HG03139 (cell line): ENCODE results near the gene NKAIN2.
"Not testable (repeated sequence)": the region's sequence is repeated elsewhere in the genome, so short reads cannot be mapped to it uniquely, and the experiment has no call there.

Experiments
- ATAC-seq: cut with Tn5 transposase; IDR thresholded peaks from one replicate; pipeline ENCODE4 v1.9.1; 2021; ENCODE audit not compliant: unreplicated experiment

The NKAIN2 gene

DNA sequence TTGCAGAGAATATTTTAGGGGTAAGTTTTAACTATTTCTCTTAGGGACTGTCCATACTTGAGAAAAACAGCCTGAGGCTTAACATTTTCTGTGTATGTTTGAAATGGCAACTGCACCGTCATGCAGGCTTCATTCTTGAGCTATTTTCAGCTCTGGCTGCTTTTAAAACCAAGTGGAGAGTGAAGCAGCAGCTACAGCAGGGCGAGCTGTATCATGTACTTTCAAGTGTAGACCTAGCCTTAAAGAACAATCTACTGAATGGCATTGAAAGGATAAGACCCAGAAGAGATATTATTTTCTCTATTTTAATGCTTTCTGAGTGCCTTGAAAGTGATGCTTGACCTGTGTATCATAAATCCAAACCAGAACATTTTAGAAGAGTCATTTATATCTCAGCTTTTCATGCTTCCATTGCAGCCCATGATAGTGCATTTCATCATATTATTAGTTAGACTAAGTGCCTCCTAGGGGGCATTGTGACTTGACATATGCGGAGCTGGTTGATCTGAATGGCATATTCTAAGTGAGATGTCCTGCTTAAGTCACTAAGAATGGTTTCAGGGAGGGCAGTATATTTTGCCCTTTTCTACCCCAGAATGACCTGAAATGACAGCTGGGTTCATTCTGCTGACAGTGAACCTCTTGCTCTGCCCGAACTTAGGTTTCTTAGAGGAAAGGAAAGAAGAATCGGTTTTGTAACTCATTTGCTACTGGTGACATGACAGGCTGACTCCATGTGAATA is 85.3 kb downstream of the NKAIN2 start:
- no peak for ATAC-seq

DNA sequence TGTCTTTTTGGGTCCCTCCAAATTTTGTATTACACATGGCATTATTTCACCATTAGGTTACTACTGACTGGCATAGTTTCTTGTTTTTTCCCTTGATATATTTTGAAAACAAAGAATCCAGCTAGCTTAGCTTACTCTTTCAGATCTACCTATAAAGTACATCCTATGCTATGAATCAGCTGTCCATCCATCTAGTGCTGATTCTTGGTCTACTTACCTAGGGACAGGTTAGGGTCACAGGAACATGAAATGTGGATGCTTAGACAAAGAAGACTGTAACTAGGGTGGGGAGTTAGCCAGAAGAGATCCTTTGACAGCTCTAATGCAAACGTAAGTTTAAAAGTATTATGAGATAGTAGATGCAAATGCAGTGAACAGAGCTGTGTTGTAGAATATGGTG is 91.7 kb downstream of the NKAIN2 start:
- ATAC-seq = no peak

DNA sequence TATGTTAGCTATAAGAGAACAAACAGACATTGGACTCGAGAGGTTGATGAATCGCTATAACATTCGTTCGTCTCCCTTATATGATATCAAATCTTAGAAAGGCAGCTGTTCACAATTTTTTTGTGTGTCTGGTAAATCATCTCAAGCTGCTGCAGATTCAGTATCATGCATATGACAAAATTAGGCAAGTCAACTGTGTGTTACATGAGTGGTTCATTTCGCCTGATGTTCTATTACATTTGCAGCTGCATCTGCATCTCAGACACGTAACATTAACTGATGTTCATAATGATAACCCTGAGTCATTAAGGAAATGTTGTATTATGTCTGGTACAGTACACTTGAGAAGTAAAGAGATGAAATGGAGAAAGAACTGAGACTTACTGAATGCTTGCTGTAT is 92.1 kb downstream of the NKAIN2 start:
- ATAC-seq = no peak

DNA sequence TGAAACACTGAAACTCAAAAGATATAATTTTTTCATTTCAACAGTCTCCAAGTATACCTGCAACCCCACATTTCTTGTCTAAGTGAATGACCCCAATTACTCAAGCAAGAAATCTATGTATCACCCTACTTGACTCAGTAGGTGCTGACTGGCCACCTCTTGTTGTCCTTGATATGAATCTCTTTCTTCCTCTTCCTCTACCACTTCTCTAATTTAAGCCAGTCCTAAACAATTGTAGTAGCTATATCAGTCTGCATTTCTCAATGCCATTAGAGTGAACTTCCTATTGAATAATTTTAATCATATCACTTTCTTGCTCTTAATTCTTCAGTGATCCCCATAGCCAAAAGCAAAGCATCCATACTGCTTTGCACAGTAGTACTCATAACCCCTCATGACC is 93.2 kb downstream of the NKAIN2 start:
- ATAC-seq = no peak

DNA sequence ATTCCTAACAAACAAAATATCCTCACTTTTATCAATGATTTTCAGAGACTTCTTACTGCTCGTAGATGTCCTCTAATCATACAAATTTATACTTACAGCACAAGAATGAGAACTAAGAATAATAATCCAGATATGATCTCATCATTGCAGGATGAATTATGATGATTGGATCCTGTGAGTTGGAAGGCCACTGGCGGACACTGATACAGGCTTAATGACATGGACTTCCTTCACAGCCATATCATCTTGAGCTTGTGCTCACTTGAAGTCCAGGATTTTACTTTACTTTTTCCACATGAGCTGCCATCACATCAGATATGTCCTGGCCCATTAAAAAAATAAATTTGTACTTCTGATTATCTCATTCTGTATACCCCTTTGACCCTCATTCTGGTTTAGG is 94.3 kb downstream of the NKAIN2 start:
- no peak for ATAC-seq

DNA sequence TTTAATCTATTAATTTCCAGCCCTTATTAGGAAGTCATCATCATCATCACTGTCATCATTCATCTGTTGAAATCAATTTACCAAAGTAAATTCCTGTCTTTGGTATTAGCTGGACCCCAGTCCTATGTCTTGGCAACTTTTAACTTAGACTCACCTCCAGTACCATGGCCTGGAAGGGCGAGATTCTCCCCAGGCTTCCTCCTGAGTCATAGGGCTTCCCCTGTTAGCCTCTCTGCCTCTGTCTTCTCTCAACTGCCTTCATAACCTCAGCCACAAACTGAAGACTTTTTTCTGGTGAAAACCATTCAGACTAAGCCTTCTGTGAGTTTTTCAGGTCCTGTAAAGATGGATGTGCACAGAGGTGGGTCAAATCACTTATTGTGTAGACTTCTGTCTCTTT is 95.0 kb downstream of the NKAIN2 start:
- no peak for ATAC-seq

DNA sequence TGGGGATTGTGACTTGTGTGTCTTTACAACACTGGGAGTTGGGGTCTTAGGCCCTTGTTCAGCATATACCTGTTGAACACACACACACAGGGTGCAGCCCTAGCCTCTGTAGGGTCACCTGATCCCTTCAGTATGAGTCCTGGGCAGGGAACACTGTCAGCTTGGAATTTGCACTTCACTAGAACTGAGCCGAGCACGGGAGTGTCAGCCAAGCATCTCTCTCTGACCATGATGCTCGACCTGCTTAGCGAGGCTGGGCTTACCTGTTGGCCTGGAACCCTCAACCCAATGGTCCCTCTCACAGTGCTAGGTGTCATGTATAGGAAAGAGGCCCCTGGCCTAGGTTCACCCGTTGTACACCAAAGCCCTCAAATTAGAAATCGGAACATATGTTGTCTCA is 96.1 kb downstream of the NKAIN2 start:
- no peak for ATAC-seq

DNA sequence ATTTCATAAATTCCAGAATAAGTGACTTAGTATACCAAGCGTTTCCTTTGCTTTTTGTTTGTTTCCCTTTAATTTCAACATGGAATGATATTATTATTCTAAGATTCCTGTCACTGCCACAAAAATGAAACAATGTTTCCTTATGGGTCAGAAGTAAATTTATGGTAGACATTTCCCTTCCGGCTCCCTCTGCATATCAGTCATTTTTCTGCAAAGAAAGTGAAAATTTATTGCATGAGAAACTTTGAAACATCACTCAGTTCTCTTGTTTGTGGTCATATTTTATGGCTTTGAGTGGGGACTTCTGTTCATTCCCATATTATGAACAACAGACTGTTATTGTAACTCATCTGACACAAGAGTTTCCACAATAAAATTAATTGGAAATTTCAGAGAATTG is 97.8 kb downstream of the NKAIN2 start:
- ATAC-seq = no peak

DNA sequence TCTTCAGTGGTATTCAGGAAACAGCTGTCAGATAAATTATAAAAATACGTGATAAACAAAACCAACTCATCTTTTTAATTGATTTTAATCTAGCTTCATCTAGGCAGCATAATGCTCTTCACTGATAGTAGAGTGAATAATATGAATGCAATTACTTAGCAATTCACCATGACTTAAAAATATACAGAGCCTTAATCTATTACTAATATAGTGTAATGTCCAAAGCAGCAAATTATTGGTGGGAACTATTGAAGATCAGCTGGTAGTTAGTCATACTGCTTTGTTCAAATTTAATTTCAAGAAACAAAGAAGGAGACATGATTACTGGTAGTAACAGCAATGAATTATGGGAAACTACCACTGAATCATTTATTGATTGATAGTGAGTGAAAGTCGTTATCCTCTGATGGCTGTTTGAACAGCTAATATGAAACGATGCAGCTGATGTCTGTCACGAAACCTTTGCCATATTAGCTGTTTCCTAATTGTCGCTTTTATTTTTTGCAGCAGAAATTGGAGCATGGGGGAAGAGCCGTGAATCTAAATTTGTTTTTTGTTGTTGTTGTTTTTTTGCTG is 99.2 kb downstream of the NKAIN2 start:
- no peak for ATAC-seq

DNA sequence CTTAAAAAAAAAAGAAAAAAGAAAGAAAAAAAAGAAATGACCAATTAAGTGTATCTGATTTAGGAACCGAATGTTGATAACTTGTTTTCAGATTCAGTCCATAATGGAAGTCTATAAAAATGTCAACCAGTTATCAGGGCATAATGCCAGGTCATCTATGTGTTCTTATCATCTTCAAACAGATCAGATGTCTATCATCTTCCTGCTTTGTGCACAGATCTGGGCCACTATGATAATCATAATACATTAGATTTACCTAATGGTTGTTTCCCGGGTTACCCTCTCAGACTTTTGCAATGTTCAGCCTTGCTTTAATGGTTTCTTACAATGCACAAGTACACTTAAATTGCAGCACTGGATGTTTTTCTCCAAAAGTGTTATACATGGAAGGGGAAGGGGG is 100.6 kb downstream of the NKAIN2 start:
- no peak for ATAC-seq

DNA sequence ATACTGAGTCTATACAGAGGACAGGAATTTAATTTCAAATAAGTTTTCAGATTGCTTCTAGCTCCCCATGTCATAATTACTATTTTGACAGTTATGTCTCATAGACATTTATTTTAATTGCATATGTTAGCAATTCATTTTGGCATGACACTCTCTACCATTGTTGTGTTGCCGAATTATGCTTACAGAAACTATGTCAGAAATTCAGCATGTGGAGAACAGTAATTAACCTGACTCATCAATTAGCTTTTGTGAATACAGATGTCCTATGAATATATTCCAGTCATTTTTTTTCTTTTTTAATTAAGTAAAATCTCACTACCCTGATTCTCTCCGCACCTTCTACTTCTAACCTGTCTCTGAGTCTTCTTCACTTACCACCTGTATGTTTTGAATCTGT is 105.1 kb downstream of the NKAIN2 start:
- ATAC-seq = no peak

DNA sequence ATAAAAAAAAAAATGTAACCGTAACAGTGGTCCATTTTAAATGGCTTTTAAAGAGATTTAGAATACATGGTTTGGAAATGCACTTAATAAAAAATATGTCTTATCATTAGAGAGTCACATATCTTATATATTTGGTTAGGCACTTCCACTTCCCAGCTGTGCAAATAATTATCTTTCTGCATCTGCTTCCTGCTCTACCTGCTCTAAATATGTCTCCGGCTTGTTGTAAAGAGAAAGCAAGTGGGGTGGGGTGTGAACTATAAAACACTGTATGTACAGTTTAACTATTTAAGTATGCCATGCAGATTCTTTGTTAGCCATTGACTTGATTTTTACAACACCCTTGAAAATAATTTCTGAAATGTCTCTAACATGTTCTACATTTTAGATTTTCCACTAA is 106.3 kb downstream of the NKAIN2 start:
- ATAC-seq = no peak

DNA sequence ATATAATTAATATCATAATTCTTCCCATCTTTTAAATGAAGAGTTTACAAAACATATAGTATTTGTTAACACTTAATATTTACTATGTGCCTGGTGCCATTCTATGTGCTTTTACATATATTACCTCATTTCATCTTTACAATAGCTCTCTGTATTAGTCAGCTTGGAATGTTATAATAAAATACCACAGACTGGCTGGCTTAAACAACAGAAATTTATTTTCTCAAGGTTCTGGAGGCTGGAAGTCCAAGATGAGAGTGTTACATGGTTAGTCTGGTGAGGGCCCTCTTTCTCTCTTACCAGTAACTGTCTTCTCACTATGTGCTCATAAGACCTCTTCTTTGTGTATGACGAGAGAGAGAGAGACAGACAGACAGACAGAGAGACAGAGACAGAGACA is 110.2 kb downstream of the NKAIN2 start:
- no peak for ATAC-seq

DNA sequence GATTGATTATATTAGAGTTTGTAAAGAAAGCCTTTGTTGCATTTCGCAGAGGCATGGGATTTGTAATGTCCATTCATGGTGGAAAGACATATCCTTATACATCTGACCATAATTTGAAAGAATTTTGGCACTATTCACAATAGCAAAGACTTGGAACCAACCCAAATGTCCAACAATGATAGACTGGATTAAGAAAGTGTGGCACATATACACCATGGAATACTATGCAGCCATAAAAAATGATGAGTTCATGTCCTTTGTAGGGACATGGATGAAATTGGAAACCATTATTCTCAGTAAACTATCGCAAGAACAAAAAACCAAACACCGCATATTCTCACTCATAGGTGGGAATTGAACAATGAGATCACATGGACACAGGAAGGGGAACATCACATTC is 119.7 kb downstream of the NKAIN2 start:
- not testable (repeated sequence) for ATAC-seq

DNA sequence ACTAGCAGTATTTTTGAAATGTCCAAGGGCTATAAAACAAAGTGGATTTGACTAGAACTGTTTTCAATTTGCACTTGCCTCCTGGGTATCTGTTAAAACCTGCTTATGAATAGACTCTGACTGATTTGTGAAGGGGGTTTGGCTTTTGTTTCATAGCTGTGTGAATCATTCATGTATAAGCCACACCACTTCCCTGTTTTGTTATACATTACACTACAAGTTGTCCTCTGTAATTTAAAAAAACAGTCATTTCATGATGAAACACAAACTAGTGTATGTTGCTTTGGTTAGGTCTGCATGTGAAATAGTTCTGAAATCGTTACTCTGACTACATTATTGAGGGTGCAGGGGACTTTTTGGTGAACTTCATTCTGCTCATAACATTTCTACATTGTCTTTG is 121.7 kb downstream of the NKAIN2 start:
- ATAC-seq = peak; percentile 95

DNA sequence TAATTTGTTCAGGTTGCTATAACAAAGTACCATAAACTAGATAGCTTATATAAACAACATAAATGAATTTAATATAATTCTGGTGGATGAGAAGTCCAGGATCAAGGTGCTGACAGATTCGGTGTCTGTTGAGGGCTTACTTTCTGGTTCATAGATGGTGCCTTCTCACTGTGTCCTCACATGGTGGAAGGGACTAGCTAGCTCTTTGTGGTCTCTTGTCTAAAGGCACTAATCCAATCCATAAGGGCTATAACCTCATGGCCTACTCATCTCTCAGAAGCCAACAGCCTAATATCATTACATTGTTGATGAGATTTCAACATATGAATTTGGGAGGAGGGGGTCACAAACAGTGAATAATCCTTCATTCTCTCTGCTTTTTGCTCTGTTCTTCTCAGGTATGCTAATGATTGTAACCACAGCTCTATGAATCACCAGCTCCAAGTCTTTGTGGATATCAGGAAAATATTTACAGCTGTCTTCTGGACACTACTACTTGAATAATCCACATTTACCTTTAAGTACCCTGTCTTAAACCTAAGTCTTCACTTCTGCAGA is 122.3 kb downstream of the NKAIN2 start:
- ATAC-seq = no peak

DNA sequence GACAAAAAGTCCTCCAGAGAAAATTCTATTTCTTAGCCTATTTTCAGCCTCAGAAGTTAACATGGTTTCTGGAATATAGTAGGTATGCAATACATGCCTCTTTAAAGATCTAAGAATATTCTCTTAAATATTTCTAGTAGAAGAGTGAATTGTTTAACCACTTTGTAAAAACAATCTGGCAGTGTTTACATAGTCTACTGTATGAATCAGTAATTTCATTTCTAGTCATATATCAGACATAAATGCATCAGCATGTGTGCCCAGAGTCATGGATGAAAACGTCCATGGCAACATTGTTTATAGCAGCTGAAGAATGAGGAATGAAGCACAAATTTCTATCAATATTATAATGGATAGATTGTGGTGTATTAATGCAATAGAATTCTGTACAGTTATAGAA is 124.9 kb downstream of the NKAIN2 start:
- ATAC-seq = no peak

DNA sequence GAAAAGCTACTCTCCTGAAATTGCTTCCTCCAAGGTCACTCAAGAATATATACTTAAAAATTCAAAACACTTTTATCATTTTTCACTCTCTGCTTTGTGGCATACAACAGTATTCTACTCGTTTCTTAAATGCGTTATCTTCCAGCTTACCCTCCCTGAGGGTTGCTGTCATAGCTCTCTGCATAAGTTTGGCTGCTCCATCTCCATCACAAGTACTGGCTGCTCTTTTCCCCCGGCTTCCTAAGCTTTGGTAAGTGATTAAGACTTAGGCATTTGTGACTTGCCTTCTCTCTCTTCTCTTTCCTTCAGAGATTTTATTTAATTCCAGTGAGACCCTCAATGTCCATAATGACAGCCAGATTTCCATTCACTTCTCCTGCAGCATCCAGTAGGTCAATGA is 128.3 kb downstream of the NKAIN2 start:
- ATAC-seq = no peak

DNA sequence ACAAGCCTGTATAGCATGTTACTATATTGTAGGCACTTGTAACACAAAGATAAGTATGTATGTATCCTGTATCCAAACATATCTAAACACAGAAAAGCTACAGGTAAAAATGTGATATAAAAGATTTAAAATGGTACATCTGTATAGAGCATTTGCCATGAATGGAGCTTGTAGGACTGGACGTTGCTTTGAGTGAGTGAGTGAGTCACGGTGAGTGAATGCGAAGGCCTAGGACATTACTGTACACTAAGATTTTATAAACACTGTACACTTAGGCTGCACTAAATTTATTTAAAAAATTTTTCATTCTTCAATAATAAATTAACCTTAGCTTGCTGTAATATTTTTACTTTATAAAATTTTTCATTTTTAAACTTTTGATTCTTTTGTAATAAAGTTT is 136.9 kb downstream of the NKAIN2 start:
- no peak for ATAC-seq

DNA sequence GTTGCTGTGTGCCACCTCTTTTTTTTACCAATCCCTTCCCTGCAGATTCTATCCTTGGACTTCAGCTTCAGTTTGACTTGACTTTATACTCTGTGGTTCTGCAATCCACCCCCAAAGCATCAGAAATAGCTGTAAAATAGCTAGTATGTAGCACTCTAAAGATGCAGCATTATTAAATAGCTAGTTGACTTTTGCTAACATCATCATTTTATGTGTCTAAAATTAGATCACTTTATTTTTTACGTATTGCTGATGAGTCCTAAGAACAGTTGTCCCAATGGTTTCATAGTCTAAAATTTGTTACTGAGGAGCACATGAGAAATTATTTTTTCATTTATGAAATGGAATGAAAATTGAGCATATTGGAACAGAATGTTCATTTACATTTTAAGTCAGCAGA is 138.2 kb downstream of the NKAIN2 start:
- no peak for ATAC-seq

DNA sequence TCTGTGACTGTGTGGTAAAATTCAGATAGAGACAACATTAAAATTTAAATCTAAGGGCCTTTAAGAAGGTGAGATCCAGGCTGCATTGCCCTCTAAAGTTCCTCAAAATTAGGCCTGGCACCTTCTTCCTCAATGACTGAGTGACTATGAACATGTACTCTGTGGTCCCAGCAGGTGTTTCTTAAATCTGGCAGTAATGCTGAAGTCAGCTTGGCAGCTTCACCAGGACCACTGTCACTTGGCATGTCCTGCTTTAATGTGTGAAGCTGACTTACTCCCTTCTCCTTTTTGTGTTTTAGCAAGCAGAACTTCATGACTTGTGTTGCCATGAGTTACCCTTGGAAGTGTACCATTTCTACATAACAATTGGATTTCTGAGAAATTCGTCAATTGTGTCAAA is 141.7 kb downstream of the NKAIN2 start:
- ATAC-seq = no peak

DNA sequence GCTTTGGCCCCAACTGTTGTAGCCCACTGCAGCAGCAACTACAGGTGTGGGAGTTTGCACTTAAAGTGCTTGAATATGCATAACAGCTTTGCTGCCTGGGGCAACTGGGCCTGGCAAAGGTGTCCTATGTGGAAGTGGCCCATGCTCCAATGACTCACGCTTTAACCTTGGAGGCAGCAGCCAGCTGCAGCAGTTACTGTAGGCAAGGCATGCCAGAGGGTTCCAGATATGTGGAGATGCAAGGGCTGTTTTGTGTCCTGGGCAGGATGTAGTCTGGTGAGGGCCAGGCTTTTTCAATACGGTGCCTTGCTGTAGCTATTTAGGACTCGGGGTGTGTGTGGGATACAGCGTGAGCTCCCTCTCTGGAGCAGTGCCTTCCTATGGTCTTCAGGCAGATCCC is 150.3 kb downstream of the NKAIN2 start:
- ATAC-seq = no peak
